ENCODE results near the gene ELL2. TPM values are rescaled to one million over a fixed set of nuclear protein-coding genes. Genes with fewer than 3 reads are reported as not detected.
"Not testable (repeated sequence)": the region's sequence is repeated elsewhere in the genome, so short reads cannot be mapped to it uniquely, and the experiment has no call there.

The ELL2 gene
- total and polyA plus RNA-seq, 8 donors, result 15.3 to 62.7 (median 24.3) TPM

DNA sequence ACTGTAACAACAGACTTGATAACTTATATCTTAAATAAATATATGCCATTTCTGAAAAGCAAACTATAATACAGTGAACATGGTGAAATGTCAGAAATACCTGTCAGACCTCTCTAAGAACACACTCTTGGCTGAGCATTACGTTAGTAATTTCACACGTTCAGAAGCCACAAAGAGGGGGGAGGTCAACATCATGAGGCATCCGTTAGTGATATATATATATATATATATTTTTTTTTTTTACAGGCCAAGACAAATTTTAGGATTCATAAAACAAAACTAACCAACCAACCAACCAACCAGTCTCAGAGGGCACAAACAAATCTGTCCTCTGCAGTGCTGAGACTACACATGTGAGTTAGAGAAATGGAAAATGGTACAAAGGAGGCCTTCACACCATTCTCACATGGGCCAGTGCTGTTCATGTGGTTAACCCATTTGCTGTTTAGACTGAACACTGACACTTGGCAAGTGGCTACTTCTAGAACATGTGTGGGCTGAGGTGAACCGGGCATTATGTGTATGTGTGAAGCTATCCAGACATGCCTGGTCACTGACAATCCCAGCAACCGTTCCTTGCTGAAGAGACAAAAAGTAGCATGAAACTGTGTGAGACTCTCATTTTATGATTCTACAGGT, 54.5 kb downstream of the ELL2 start:
- Histone ChIP-seq H3K27ac (no peak overlapping the region), H3K4me3 (no peak overlapping the region), H3K36me3 (peaks cover 0 to 46% of the 10 kb centered on the region in 2 donors), H3K4me1 (no peaks in the 10 kb centered on the region), H3K9me3 (no peaks in the 10 kb centered on the region), H3K27me3 (no peaks in the 10 kb centered on the region)
- TF ChIP-seq CTCF (IDR thresholded peaks at IDR 0.05), result no peak
- DNase-seq (no peak), ATAC-seq (no peak)
- intact Hi-C loops (cut with DNase I), result no loop called here

DNA sequence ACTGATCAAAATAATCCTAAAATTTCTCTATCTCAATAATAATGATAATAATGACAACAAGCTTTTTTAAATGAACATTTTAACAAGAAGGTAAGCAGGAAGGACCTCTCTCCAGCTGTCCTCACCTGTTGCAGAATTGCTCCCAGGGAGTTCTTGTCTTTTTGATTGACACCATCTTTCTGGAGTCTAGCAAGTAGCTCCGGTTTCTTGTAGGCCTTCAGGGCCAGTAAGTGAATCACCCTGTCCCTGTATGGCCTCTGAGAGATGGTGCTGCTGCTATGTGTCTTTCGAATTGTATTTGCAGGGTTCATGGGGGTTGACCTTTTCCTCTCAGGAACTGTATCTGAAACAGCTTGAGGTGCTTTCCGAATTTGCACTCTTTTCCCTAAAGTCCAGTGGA, 55.3 kb downstream of the ELL2 start:
- DNase-seq; H3K27me3 ChIP-seq; H3K4me1 ChIP-seq; intact Hi-C loops (cut with DNase I); H3K27ac ChIP-seq; H3K4me3 ChIP-seq; ATAC-seq; H3K9me3 ChIP-seq: not testable (repeated sequence)
- peaks cover 0 to 39% of the 10 kb centered on the region in 2 donors for H3K36me3 ChIP-seq

DNA sequence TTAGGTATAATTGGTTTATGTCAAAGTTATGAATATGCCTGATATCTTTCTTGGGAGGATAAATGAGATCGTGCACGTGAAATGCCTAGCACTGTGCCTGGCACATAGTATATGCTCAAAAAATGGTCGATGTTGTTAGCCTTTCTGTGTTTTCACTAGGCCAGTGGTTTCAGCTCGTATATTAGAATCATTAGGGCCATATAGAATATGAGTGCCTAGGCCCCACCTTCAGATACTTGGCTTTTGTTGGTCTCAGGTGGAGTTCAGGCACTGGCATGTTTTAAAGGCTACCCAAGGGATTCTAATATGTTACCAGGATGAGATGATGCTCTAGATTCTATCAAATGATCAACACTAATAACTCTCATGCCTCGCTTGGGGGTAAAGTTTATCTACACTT, 56.8 kb downstream of the ELL2 start:
- no peak overlapping the region for H3K27ac ChIP-seq
- H3K4me3 ChIP-seq, result no peak overlapping the region
- H3K9me3 ChIP-seq, result no peaks in the 10 kb centered on the region
- no peak for ATAC-seq
- TF ChIP-seq CTCF (IDR thresholded peaks at IDR 0.05), result no peak
- intact Hi-C loops (cut with DNase I), result no loop called here
- H3K27me3 ChIP-seq, result no peaks in the 10 kb centered on the region
- no peaks in the 10 kb centered on the region for H3K4me1 ChIP-seq
- peaks cover 0 to 43% of the 10 kb centered on the region in 2 donors for H3K36me3 ChIP-seq
- no peak for DNase-seq

DNA sequence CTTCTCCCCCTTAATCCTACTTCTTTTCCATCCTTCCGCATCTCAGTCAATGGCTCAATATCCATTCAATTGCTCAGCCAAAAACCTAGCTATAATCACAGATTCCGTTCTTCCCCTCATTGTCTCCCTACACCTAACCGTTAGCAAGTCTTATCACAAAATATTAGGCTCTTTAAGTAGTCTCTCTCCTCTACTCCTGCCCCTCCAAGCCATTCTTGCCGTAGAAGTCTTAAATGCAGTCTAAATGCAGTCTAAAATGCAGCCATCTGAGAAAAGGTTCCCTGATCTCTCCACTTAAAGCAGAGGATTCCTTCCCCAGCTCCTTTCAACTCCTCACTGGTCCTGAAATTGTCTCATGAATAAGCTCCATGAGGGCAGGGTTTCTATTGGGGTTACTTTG, 57.8 kb downstream of the ELL2 start:
- ATAC-seq (no peak), DNase-seq (no peak)
- no peak for TF ChIP-seq CTCF (IDR thresholded peaks at IDR 0.05)
- no peak overlapping the region for H3K27ac ChIP-seq
- peaks cover 3 to 52% of the 10 kb centered on the region in 2 donors for H3K36me3 ChIP-seq
- H3K9me3 ChIP-seq, result no peaks in the 10 kb centered on the region
- H3K4me1 ChIP-seq, result no peaks in the 10 kb centered on the region
- H3K4me3 ChIP-seq, result no peak overlapping the region
- no peaks in the 10 kb centered on the region for H3K27me3 ChIP-seq
- intact Hi-C loops (cut with DNase I), result no loop called here

DNA sequence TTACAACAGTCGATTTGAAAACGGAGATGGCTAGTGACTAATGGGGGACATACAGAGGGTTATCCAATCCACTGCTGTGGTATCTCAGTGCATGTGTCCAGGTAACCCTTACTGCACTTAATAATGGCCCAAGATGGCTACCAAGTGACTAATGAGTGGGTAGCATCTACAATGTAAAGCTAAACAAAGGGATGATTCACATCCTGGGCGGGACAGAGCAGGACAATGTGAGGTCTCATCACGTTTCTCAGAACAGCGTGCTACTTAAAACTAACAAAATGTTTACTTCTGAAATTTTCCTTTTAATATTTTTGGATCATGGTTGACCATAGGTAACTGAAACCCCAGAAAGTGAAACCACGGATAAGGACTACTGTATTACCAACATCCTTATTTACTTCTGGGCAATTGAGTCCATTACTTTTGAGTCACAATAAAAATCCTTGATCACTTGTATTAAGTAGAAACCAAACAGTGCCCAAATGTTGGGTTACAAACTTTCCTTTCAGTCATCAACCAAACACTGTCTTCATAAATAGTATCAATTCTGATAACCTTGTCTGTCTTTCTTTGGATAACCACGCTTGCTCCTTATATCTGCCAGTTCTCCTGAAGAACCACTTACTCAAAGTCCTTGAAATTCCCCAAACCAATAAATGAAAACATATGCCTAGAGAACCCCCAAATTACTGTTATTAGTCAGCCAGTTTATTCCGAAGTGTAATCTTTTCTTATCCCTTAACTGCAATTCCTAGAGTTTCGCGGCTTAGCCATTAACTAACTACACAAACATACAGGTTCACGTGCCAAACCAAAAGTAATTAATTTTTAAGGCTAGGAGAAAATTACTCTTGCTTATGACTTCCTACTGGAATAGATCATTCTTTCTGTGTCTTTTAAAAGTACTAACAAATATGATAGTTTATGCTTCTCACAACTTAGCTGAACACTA, 59.7 kb downstream of the ELL2 start:
- Histone ChIP-seq H3K27me3 (no peaks in the 10 kb centered on the region), H3K27ac (no peak overlapping the region), H3K36me3 (peaks cover 3 to 53% of the 10 kb centered on the region in 2 donors), H3K4me1 (no peaks in the 10 kb centered on the region), H3K4me3 (no peak overlapping the region), H3K9me3 (no peaks in the 10 kb centered on the region)
- intact Hi-C loops (cut with DNase I), result no loop called here
- ATAC-seq, result peak; percentile 14
- no peak for DNase-seq
- no peak for TF ChIP-seq CTCF (IDR thresholded peaks at IDR 0.05)
